ENCODE results near the gene S100A8. TPM values are rescaled to one million over a fixed set of nuclear protein-coding genes. Genes with fewer than 3 reads are reported as not detected.

Gene S100A8
- total RNA-seq, 1 experiment from 2014 or later = not detected

- peaks cover 20% of the 10 kb centered on the region for H3K27me3 ChIP-seq (ENCODE audit: control insufficient read depth, insufficient read depth, low read length)
- no peak for ATAC-seq
- H3K4me3 ChIP-seq (ENCODE audit: low read depth in 2 of 2, low read length in 2 of 2) = no peak overlapping the region
- intact Hi-C loops (cut with micrococcal nuclease; ENCODE audit: unreplicated experiment) (loop anchor here (10.0 kb wide), 1 partner anchor 91 kb away; no protein-coding TSS in a partner anchor), in situ Hi-C loops (cut with HindIII; ENCODE audit: low pct_unique_long_range_greater_than_20kb, low sequenced_read_pairs) (no loop called here)
- TF ChIP-seq TCF7L2 (IDR thresholded peaks at IDR 0.05; ENCODE audit: low read depth, low read length) = no peak
- TF ChIP-seq, protein P1, sequence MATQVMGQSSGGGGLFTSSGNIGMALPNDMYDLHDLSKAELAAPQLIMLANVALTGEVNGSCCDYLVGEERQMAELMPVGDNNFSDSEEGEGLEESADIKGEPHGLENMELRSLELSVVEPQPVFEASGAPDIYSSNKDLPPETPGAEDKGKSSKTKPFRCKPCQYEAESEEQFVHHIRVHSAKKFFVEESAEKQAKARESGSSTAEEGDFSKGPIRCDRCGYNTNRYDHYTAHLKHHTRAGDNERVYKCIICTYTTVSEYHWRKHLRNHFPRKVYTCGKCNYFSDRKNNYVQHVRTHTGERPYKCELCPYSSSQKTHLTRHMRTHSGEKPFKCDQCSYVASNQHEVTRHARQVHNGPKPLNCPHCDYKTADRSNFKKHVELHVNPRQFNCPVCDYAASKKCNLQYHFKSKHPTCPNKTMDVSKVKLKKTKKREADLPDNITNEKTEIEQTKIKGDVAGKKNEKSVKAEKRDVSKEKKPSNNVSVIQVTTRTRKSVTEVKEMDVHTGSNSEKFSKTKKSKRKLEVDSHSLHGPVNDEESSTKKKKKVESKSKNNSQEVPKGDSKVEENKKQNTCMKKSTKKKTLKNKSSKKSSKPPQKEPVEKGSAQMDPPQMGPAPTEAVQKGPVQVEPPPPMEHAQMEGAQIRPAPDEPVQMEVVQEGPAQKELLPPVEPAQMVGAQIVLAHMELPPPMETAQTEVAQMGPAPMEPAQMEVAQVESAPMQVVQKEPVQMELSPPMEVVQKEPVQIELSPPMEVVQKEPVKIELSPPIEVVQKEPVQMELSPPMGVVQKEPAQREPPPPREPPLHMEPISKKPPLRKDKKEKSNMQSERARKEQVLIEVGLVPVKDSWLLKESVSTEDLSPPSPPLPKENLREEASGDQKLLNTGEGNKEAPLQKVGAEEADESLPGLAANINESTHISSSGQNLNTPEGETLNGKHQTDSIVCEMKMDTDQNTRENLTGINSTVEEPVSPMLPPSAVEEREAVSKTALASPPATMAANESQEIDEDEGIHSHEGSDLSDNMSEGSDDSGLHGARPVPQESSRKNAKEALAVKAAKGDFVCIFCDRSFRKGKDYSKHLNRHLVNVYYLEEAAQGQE (IDR thresholded peaks at IDR 0.05; ENCODE audit: insufficient read depth in 1 of 2, low read depth in 2 of 2, low read length in 1 of 2) = no peak
- TF ChIP-seq, protein P2, sequence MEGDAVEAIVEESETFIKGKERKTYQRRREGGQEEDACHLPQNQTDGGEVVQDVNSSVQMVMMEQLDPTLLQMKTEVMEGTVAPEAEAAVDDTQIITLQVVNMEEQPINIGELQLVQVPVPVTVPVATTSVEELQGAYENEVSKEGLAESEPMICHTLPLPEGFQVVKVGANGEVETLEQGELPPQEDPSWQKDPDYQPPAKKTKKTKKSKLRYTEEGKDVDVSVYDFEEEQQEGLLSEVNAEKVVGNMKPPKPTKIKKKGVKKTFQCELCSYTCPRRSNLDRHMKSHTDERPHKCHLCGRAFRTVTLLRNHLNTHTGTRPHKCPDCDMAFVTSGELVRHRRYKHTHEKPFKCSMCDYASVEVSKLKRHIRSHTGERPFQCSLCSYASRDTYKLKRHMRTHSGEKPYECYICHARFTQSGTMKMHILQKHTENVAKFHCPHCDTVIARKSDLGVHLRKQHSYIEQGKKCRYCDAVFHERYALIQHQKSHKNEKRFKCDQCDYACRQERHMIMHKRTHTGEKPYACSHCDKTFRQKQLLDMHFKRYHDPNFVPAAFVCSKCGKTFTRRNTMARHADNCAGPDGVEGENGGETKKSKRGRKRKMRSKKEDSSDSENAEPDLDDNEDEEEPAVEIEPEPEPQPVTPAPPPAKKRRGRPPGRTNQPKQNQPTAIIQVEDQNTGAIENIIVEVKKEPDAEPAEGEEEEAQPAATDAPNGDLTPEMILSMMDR (IDR thresholded peaks at IDR 0.05) = no peak
- TF ChIP-seq POLR2AphosphoS5 (IDR thresholded peaks at IDR 0.05; ENCODE audit: low read depth, low read length) = no peak
- TF ChIP-seq SIN3A (IDR thresholded peaks at IDR 0.05; ENCODE audit: borderline replicate concordance, insufficient read depth, low read depth, low read length) = no peak
- DNase-seq (ENCODE audit: low read depth, low spot score) = no peak
- H3K36me3 ChIP-seq (ENCODE audit: control insufficient read depth, insufficient read depth, low read length) = no peaks in the 10 kb centered on the region
- no peak overlapping the region for H3K27ac ChIP-seq (ENCODE audit: low read length)
- POLR2A ChIA-PET = no interaction called here
- CTCF ChIA-PET = no interaction called here
- H3K4me1 ChIP-seq (ENCODE audit: control insufficient read depth, insufficient read depth, low read length) = no peaks in the 10 kb centered on the region
- H3K9me3 ChIP-seq (ENCODE audit: control insufficient read depth, insufficient read depth, low read depth, low read length) = no peaks in the 10 kb centered on the region
- no TSS peak for BruUV-seq (replicated peaks)
These were observed 12.7 kb upstream of the S100A8 start for GRCh38 chr1:153403421-153404085.

DNA sequence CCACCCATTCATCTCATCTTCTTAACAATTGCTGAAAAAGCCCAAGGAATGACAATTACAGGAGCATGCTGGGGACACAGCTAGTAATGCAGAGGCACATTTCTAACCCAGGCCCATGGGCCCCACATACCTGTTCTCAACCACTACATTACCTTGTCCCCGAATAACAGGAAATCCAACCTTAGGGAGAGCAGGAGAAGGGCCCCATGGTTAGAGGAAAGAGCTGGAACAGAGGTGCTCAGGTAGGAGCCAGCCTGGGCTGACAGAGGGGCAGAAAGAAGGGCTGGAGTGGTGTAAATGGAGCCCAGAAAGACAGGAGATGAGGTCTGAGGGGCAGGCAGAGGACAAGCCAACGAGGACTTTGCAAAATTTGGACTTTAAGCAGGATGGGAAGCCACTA is 11.4 kb upstream of the S100A8 start:
- no peak for DNase-seq (ENCODE audit: low read depth, low spot score)
- POLR2A ChIA-PET = interaction anchor here (0.7 kb wide), 1 partner anchor 210 kb away, joined by 3 read pairs; the partner anchor contains the start of gene S100A16
- no peak overlapping the region for H3K4me3 ChIP-seq (ENCODE audit: low read depth in 2 of 2, low read length in 2 of 2)
- in situ Hi-C loops (cut with HindIII; ENCODE audit: low pct_unique_long_range_greater_than_20kb, low sequenced_read_pairs) = no loop called here
- H3K27ac ChIP-seq (ENCODE audit: low read length) = no peak overlapping the region
- no peaks in the 10 kb centered on the region for H3K4me1 ChIP-seq (ENCODE audit: control insufficient read depth, insufficient read depth, low read length)
- no TSS peak for BruUV-seq (replicated peaks)
- no peak for ATAC-seq
- peaks cover 18% of the 10 kb centered on the region for H3K27me3 ChIP-seq (ENCODE audit: control insufficient read depth, insufficient read depth, low read length)
- CTCF ChIA-PET = no interaction called here
- no peak for TF ChIP-seq SIN3A (IDR thresholded peaks at IDR 0.05; ENCODE audit: borderline replicate concordance, insufficient read depth, low read depth, low read length)
- TF ChIP-seq TCF7L2 (IDR thresholded peaks at IDR 0.05; ENCODE audit: low read depth, low read length) = no peak
- no peak for TF ChIP-seq POLR2AphosphoS5 (IDR thresholded peaks at IDR 0.05; ENCODE audit: low read depth, low read length)
- TF ChIP-seq, protein P2 (IDR thresholded peaks at IDR 0.05) = no peak
- TF ChIP-seq, protein P1 (IDR thresholded peaks at IDR 0.05; ENCODE audit: insufficient read depth in 1 of 2, low read depth in 2 of 2, low read length in 1 of 2) = no peak
- H3K36me3 ChIP-seq (ENCODE audit: control insufficient read depth, insufficient read depth, low read length) = no peaks in the 10 kb centered on the region
- no peaks in the 10 kb centered on the region for H3K9me3 ChIP-seq (ENCODE audit: control insufficient read depth, insufficient read depth, low read depth, low read length)
- intact Hi-C loops (cut with micrococcal nuclease; ENCODE audit: unreplicated experiment) = loop anchor here (10.0 kb wide), 1 partner anchor 93 kb away; no protein-coding TSS in a partner anchor
